OCI-LY1 (cell line): ENCODE results near the gene MAP7D1.

ENCODE experiments used
- CTCF ChIP-seq: fragments of 200-600 bp; sonication (generic), shearing (Covaris generic); IDR thresholded peaks from 2 replicates; pipeline ENCODE4 v1.5.1; 2017; ENCODE audit warnings: mild to moderate bottlenecking, antibody characterized with exemption, low read length, moderate library complexity, mixed read lengths
- EZH2 ChIP-seq: fragments of 200-600 bp; sonication (generic), shearing (Covaris generic); IDR thresholded peaks from 2 replicates; pipeline ENCODE4 v1.8.0; 2017; ENCODE audit warnings: borderline replicate concordance, mixed run types, mild to moderate bottlenecking, antibody characterized with exemption, low read length, moderate library complexity, mixed read lengths

DNA sequence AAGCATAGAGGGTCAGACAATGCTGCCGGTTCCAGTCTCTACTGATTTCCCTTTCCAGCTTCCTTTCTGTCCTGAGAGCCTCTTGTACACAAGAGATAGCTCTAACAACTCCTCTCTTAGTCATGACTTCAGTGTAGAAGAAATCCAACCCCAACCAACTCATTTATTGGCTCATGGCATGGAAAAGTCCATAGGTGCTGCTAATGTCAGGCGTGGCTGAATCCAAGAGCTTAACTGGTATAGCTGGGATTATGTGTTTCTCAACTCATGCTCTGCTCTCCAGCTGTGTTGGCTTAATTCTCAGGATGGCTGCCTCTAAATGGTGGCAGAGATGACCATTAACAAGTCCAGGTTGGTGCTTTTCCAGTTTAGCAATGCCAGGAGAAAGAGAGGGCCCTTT is 55.9 kb downstream of the MAP7D1 start:
- TF ChIP-seq CTCF (no peak), EZH2 (no peak)
